Cardiac muscle cell (in vitro differentiated cells and primary cell): Measurements from ENCODE around the gene DPH2. TPM values are rescaled to one million over a fixed set of nuclear protein-coding genes. Genes with fewer than 3 reads are reported as not detected.

Source experiments
- DNase-seq, 2 donors: peaks; one replicate each; pipeline versions ENCODE4 v3.0.0 to v3.0.0-alpha.2; 2010 to 2017; ENCODE audit warnings: low read depth in 1 of 2, low spot score in 1 of 2
- H3K27ac ChIP-seq: fragments of 200-600 bp; sonication (generic); 2 replicates; pipeline ENCODE4 v1.5.1; 2016
- H3K27me3 ChIP-seq: fragments of 200-600 bp; sonication (generic); 2 replicates; pipeline ENCODE4 v1.6.0; 2016; ENCODE audit warnings: control low read depth
- H3K36me3 ChIP-seq: fragments of 200-600 bp; sonication (generic); 2 replicates; pipeline ENCODE4 v1.5.1; 2016; ENCODE audit warnings: control low read depth
- H3K4me1 ChIP-seq: fragments of 200-600 bp; sonication (generic); 2 replicates; pipeline ENCODE4 v1.8.1; 2017; ENCODE audit warnings: low read depth, mild to moderate bottlenecking, mixed run types
- H3K4me3 ChIP-seq: fragments of 200-600 bp; sonication (generic); 2 replicates; pipeline ENCODE4 v1.5.1; 2016; ENCODE audit warnings: mild to moderate bottlenecking
- H3K9me3 ChIP-seq: fragments of 200-600 bp; sonication (generic); 2 replicates; pipeline ENCODE4 v1.5.1; 2017; ENCODE audit warnings: low read depth, mild to moderate bottlenecking, control low read depth
- polyA plus RNA-seq: library from polyadenylated mRNA; unstranded; fragments of >200 nt; fragmentation: Nextera tagmentation; extraction: Ambion mirVana; gene quantifications from 2 replicates; pipeline ENCODE4 v1.2.1, GENCODE V29; 2016
- total RNA-seq: library from RNA; depleted of rRNA; stranded (reverse); fragments of >200 nt; gene quantifications from 2 replicates; pipeline ENCODE4 v1.2.3, GENCODE V29; 2016
- TF ChIP-seq, protein P1 (sequence below): IDR thresholded peaks from 2 replicates; pipeline ENCODE4 v1.5.1; 2012; ENCODE audit warnings: low read depth, mild to moderate bottlenecking, low read length

The DPH2 gene
- total and polyA plus RNA-seq, 2 experiments from 2014 or later = 20.7 to 21.5 TPM

DNA sequence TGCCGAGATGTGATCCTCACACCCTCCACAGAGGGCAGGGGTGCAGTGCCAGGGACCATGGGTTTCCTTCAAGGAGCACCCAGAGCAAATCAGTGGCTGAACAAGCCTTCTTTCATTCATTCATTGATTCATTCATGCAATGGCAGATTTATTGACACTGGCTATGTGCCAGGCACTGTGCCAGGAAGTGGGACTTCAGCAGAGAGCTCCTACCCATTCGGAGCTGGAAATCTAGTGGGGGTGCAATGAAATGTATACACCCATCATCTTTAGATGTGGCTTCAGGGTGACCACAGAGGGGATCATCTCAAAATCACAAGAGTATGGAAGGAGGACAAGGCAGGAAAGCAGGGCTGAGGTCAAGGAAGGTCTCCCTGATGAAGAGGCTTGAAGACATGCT, 42.6 kb downstream of the DPH2 start:
- H3K27ac ChIP-seq = no peak overlapping the region
- no peak for DNase-seq
- TF ChIP-seq, protein P1, sequence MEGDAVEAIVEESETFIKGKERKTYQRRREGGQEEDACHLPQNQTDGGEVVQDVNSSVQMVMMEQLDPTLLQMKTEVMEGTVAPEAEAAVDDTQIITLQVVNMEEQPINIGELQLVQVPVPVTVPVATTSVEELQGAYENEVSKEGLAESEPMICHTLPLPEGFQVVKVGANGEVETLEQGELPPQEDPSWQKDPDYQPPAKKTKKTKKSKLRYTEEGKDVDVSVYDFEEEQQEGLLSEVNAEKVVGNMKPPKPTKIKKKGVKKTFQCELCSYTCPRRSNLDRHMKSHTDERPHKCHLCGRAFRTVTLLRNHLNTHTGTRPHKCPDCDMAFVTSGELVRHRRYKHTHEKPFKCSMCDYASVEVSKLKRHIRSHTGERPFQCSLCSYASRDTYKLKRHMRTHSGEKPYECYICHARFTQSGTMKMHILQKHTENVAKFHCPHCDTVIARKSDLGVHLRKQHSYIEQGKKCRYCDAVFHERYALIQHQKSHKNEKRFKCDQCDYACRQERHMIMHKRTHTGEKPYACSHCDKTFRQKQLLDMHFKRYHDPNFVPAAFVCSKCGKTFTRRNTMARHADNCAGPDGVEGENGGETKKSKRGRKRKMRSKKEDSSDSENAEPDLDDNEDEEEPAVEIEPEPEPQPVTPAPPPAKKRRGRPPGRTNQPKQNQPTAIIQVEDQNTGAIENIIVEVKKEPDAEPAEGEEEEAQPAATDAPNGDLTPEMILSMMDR = no peak
- no peak overlapping the region for H3K4me3 ChIP-seq
- no peaks in the 10 kb centered on the region for H3K9me3 ChIP-seq
- H3K4me1 ChIP-seq = peaks cover 5% of the 10 kb centered on the region
- no peaks in the 10 kb centered on the region for H3K36me3 ChIP-seq
- H3K27me3 ChIP-seq = no peaks in the 10 kb centered on the region

DNA sequence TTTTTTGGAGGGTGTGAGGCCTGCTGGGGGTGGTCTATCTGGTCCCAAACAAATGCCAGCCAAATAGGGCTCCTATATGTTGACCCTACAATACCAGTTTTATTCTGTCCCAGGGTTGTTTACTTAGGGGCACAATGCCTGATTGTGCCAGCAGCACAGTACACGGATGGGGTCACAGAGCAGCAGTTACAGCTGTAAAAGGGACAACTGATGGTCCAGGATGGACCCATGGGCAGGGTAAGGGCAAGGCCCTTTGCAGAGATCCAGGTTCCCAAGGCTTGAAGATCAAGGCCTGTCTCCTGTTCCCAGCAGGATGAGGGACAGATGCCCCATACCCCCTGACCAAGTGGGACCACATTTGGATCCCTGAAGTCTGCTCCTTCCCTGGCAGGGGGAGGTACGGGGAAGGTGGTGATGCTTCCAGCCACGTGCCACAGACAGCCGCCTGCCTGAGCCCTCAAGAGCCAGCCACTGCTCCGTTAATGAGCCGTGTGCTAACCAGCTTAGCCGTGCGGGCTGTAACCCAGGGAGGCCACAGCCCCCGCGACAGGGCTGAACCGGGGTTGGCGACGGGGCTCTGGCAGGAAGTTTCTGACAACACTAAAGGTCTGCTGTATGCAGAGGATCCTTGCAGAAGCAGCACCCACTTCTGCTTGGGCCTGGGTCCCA, 43.3 kb downstream of the DPH2 start:
- DNase-seq = no peak
- Histone ChIP-seq H3K4me3 (no peak overlapping the region), H3K4me1 (peaks cover 5% of the 10 kb centered on the region), H3K27ac (no peak overlapping the region), H3K27me3 (no peaks in the 10 kb centered on the region), H3K36me3 (no peaks in the 10 kb centered on the region), H3K9me3 (no peaks in the 10 kb centered on the region)
- TF ChIP-seq, protein P1 = no peak

GRCh38 chr1:44013949-44014348, 44.1 kb downstream of the DPH2 start:
- H3K36me3 ChIP-seq = no peaks in the 10 kb centered on the region
- H3K4me3 ChIP-seq = no peak overlapping the region
- DNase-seq = no peak
- H3K27me3 ChIP-seq = no peaks in the 10 kb centered on the region
- no peak overlapping the region for H3K27ac ChIP-seq
- no peaks in the 10 kb centered on the region for H3K9me3 ChIP-seq
- H3K4me1 ChIP-seq = peaks cover 5% of the 10 kb centered on the region
- TF ChIP-seq, protein P1 = no peak

DNA sequence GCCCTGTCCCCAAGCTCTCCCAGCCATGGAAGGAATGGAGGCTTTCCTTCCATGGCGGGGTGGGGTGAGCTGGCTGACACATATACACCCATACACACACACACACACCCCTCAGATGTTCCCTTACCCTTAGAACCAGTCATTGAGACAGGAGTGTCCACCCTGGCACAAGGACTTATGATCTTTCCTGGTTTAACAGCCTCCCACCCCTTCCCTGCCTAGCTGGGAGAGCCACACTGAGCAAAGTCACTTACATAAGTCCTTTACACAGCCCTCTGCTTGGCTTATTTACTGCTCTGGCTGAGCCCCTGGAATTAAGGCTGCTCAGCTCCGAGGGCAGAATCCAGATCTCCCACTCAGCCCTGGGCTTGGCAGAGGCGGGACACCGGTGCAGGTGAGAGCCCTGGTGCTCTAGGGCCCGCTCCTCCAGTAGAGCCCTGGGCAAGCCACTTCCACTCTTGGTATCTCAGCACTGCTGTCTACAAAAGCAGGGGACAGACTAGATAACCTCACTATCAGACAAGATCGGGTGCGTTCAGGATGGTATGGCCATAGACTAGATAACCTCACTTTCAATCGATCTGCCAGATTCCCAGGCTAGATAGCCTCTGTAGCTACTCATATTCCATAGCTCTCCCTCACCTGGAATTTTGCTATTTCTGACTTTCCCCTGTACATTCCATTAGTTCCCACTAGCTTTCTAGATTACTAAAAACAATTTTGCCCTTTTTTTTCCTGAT, 44.7 kb downstream of the DPH2 start:
- peaks cover 5% of the 10 kb centered on the region for H3K4me1 ChIP-seq
- H3K36me3 ChIP-seq = no peaks in the 10 kb centered on the region
- TF ChIP-seq, protein P1 = no peak

GRCh38 chr1:44015206-44015605, 45.4 kb downstream of the DPH2 start:
- Histone ChIP-seq H3K27me3 (no peaks in the 10 kb centered on the region), H3K9me3 (no peaks in the 10 kb centered on the region), H3K27ac (peak overlapping the region; percentile 16), H3K4me3 (no peak overlapping the region), H3K36me3 (no peaks in the 10 kb centered on the region), H3K4me1 (peaks cover 5% of the 10 kb centered on the region)
- TF ChIP-seq, protein P1 = no peak
- DNase-seq = no peak

More for the DNA sequence above, 44.7 kb downstream of the DPH2 start:
- Histone ChIP-seq H3K27ac (peak overlapping the region; percentile 16), H3K27me3 (no peaks in the 10 kb centered on the region), H3K9me3 (no peaks in the 10 kb centered on the region), H3K4me3 (no peak overlapping the region)
- no peak for DNase-seq
